Ectodermal cell (in vitro differentiated cells): Measurements from ENCODE around the gene LRP1B.

Experiments
- H3K27ac ChIP-seq: 2 replicates; pipeline ENCODE4 v1.7.0; 2013; ENCODE audit warnings: mild to moderate bottlenecking, low read depth, low read length; ENCODE audit not compliant: insufficient read depth, poor library complexity, severe bottlenecking
- H3K27me3 ChIP-seq: 2 replicates; pipeline ENCODE4 v1.7.0; 2013; ENCODE audit warnings: mild to moderate bottlenecking, low read length; ENCODE audit not compliant: insufficient read depth, control insufficient read depth, poor library complexity, severe bottlenecking
- H3K36me3 ChIP-seq: one replicate; pipeline ENCODE4 v1.7.0; 2013; ENCODE audit warnings: low read length; ENCODE audit not compliant: control insufficient read depth, insufficient read depth
- H3K4me1 ChIP-seq: one replicate; pipeline ENCODE4 v1.7.0; 2013; ENCODE audit warnings: low read length; ENCODE audit not compliant: control insufficient read depth, insufficient read depth
- H3K4me3 ChIP-seq: 2 replicates; pipeline ENCODE4 v1.7.0; 2013; ENCODE audit warnings: low read depth, low read length, control low read depth; ENCODE audit not compliant: insufficient read depth
- H3K9me3 ChIP-seq: 2 replicates; pipeline ENCODE4 v1.7.0; 2013; ENCODE audit warnings: mild to moderate bottlenecking, low read length, moderate library complexity; ENCODE audit not compliant: control insufficient read depth
- WGBS, 2 experiments: methylation state at CpG; one replicate each; pipeline ENCODE4 v1.1.7; 2013; ENCODE audit warnings: missing lambda C conversion rate in 2 of 2; 5-methylcytosine and 5-hydroxymethylcytosine counted together

The LRP1B gene

DNA sequence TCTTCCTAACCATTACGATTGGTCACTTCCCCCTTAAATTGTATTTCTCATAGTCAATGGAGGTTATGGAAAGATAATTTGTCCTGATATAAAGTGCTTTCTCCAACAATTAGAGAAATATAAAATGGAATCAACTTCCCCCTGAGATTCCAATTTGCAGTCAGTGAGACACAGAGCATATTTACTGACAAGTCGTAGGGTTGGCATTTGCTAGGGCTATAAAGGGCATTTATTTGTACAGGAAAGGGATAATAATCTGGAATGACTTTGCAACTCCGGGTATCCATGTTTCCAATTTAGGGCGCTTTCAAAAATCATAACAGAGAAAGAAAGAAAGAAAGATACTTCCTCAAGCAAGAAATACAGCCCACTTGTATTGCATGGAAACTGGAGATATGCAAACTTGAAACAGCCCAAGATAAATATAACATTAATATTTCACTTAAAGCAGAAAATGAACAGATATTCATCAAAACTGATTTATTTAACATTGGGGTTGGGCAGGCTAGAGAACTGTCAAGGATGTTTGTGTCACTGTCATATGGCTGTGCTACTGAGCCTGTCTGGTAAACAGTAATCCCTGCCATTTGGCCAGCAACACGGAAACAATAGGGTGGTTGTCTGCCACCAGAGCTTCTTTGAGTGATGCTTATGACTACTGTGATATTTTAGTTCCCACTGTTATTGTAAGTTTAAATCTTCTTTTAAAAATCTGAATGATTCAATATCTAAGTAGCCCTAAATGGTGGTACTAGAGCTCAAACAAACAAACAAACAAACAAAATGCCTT is 621.8 kb downstream of the LRP1B start:
- no peaks in the 10 kb centered on the region for H3K4me1 ChIP-seq
- H3K4me3 ChIP-seq: no peak overlapping the region
- no peaks in the 10 kb centered on the region for H3K36me3 ChIP-seq
- WGBS, 2 experiments: 70 to 91% methylated on average over 3 to 5 of the region's 5 CpGs
- no peaks in the 10 kb centered on the region for H3K27me3 ChIP-seq
- H3K27ac ChIP-seq: no peak overlapping the region
- H3K9me3 ChIP-seq: no peaks in the 10 kb centered on the region

DNA sequence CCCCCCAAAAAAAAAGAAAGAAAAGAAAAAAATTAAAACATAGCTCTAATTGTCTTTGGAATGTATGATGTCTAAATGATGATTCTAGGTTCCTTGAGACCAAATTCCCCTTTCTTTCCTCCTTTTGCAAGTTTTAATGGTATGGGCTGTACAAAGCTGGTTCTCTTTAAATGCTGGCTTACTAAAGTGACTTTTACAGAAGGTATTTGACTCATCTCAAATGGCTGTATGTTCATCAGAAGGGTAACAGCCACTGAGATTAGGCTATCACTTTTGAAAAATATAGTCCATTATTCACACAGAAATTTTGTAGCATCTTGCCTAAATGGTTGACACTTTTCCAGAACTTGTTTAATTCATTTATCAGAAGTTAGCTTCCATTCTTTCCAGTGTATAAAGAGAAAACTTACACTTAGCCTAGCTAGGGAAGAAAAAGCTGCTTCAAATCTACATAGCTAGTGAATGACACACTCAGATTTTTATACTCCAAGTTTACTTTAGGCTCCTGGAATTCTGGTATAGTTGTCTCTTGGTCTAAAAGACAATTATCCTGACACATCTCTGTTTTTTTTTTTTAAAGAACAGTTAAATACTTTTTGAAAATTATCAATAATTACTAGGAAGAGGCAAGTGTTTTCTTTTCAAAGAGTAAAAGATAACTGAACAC is 622.6 kb downstream of the LRP1B start:
- no peak overlapping the region for H3K4me3 ChIP-seq
- no peak overlapping the region for H3K27ac ChIP-seq

DNA sequence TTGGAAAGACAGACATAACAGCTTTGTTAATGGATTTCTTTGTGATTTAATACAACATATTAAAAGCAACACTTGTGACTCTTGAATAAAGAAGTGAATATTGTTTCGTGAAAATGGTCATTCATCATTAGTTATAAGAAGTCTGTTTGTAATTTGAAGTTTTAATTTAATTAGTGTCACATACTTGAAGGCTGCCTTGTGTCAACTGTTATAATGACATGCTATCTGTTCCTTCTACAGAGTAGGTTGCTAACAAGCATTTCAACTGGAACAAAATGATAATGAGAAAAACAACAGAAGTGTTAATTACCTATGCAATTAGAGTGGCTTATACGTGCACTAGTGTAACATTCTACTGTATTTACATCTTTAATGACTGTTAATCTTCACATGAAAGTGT is 624.7 kb downstream of the LRP1B start:
- Histone ChIP-seq H3K27me3 (no peaks in the 10 kb centered on the region), H3K27ac (no peak overlapping the region)
- WGBS, 2 experiments: 90 to 100% methylated on average over 1 to 2 of the region's 2 CpGs

More for the DNA sequence above, 622.6 kb downstream of the LRP1B start:
- H3K9me3 ChIP-seq: no peaks in the 10 kb centered on the region
- H3K4me1 ChIP-seq: no peaks in the 10 kb centered on the region
- no peaks in the 10 kb centered on the region for H3K27me3 ChIP-seq
- H3K36me3 ChIP-seq: no peaks in the 10 kb centered on the region

DNA sequence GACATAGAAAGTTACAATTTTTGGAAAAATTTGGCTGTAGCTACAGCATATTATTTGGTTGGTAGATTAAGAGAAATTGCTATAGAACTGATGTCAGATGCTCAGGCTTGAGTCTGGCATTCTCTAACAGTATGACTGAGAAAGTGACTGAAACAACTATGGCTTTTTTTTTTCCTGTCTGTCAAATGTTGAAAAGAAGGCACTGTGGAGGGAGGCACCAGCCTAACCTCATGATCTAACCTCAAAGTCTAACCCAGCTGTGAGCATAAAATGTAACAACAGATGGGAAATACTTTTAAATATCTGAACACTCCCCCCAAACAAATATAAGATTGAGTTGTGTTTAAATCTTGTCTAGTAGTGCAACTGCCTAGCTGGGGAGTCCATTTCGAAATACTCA is 629.1 kb downstream of the LRP1B start:
- WGBS, 2 experiments: 91% methylated on average over 1 of the region's 1 CpG; no CpG with 5 or more reads in 1 of the 2 experiments

More for the DNA sequence above, 624.7 kb downstream of the LRP1B start:
- no peaks in the 10 kb centered on the region for H3K4me1 ChIP-seq
- H3K9me3 ChIP-seq: no peaks in the 10 kb centered on the region
- no peak overlapping the region for H3K4me3 ChIP-seq
- H3K36me3 ChIP-seq: no peaks in the 10 kb centered on the region

DNA sequence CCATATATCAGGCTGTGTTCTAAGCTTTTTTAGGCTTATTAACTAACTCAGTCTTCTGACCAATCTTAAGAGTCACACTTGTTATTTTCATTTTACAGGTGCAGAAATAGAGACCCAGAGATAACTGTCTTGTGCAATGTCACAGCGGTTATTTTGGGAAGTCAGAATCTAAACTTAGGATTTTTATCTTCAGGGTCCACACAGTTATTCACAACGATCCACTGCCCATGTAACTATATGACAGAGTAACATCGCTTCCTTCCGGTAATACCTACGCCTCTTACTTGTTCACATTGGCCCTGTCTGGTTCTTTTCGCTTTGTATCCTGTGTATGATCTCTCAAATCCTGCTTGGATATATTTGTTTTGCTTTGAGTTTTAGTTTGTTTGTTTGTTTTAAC is 631.7 kb downstream of the LRP1B start:
- Histone ChIP-seq H3K9me3 (no peaks in the 10 kb centered on the region), H3K4me3 (no peak overlapping the region), H3K27me3 (no peaks in the 10 kb centered on the region), H3K27ac (no peak overlapping the region), H3K36me3 (no peaks in the 10 kb centered on the region), H3K4me1 (no peaks in the 10 kb centered on the region)
- WGBS, 2 experiments: 95 to 98% methylated on average over 5 to 6 of the region's 6 CpGs

More for the DNA sequence above, 629.1 kb downstream of the LRP1B start:
- Histone ChIP-seq H3K4me3 (no peak overlapping the region), H3K27me3 (no peaks in the 10 kb centered on the region), H3K27ac (no peak overlapping the region), H3K4me1 (no peaks in the 10 kb centered on the region), H3K9me3 (no peaks in the 10 kb centered on the region), H3K36me3 (no peaks in the 10 kb centered on the region)

DNA sequence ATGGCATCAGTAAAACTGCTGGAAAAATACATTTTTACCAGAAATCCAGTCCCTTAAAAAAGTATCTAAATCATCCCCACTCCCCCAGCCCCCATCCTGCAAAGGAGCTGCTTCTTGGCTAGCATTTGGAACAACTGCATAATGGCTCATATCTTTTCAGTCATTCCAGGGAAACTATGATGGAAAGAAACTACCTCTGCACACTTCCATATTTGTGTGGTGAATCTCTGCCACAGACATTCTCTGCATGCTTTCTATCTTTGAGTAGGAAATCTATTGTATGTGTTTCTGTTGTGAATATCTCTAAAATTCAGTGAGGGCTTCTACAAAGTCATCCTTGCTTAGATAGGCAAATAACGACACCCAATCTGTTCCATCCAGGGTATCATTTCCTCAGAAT is 632.3 kb downstream of the LRP1B start:
- no peak overlapping the region for H3K27ac ChIP-seq
- H3K9me3 ChIP-seq: no peaks in the 10 kb centered on the region
- no peak overlapping the region for H3K4me3 ChIP-seq
- WGBS, 2 experiments: 100% methylated on average over 1 of the region's 1 CpG; no CpG with 5 or more reads in 1 of the 2 experiments
- no peaks in the 10 kb centered on the region for H3K4me1 ChIP-seq
- H3K36me3 ChIP-seq: no peaks in the 10 kb centered on the region
- H3K27me3 ChIP-seq: no peaks in the 10 kb centered on the region

DNA sequence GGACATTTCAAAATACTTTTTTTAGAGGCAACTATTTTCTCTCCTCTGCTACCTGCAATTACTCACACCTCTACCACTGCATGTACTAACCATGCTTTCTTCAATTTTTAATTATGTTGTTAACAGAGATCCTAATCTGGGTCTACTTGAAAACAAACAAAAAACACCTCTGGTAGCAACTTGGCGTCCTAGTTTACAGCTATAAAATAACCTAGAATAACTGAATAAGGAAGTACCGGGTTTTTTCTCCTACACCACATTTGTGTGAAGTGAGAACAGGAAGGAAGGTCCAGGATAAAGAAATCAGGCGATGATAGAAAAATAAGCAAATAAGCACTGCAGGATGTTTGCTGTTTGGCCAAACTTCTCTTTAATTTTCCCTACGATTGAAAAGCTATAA is 633.5 kb downstream of the LRP1B start:
- Histone ChIP-seq H3K9me3 (no peaks in the 10 kb centered on the region), H3K36me3 (no peaks in the 10 kb centered on the region), H3K4me1 (no peaks in the 10 kb centered on the region), H3K4me3 (no peak overlapping the region), H3K27ac (no peak overlapping the region), H3K27me3 (no peaks in the 10 kb centered on the region)
- WGBS, 2 experiments: 98 to 99% methylated on average over 3 to 4 of the region's 4 CpGs

DNA sequence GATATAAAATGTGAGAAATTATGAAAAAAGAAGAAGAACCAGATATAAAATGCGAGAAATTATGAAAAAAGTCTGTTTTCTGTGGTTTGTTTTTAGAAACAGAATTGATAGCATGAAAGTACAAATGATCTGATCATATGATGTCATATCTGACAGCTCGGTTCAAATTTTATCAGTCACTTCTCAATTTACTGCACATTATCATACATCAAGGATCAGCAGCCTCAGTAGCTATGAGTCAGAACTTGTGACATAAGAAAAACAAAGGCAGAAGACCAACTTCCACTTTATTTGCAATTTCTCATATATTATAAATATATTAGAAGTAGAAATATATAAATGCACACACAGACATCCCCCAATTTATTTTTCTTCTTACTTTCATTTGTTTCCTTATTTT is 634.0 kb downstream of the LRP1B start:
- Histone ChIP-seq H3K27ac (no peak overlapping the region), H3K4me3 (no peak overlapping the region), H3K27me3 (no peaks in the 10 kb centered on the region), H3K9me3 (no peaks in the 10 kb centered on the region), H3K4me1 (no peaks in the 10 kb centered on the region), H3K36me3 (no peaks in the 10 kb centered on the region)
- 92 to 95% methylated on average over 2 of the region's 2 CpGs for WGBS, 2 experiments

DNA sequence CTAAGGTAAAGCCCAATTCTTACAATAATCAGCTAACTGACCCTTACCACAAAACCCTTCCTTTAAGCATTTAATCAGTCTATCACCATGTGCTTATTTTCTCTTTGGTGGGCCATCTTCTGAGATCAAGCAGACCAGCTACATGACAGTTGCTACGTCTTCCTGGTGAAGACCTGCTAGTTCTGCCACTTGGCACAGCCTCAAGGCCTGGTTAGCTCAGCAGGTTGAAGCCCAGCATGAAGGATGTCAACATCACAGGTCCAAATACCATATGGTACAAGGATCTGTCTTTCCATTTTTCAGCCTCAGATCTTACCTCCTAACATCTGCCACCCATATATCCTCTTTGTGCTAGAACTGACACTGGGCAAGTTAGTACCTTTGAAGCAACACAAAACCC is 636.9 kb downstream of the LRP1B start:
- Histone ChIP-seq H3K9me3 (no peaks in the 10 kb centered on the region), H3K27me3 (no peaks in the 10 kb centered on the region), H3K36me3 (no peaks in the 10 kb centered on the region), H3K27ac (no peak overlapping the region), H3K4me3 (no peak overlapping the region), H3K4me1 (no peaks in the 10 kb centered on the region)
- 84 to 92% methylated on average over 1 of the region's 1 CpG for WGBS, 2 experiments

DNA sequence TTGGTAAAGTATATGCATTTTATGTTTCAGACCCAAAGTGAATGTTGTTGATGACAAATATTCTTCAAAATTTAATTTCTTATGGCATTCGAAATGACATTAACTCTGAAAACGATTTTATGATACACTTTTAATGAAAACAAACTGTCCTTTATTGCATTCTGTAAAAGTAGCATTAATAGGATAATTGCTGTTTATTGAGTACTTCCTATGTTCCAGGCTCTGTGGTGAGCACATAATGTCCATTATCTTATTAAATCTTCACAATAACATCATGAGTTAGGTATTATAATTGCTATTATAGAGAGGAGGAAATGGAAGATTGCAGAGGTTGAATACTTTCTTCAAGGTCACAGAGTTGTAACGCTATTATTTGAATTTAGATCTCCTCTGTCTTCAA is 638.0 kb downstream of the LRP1B start:
- WGBS, 2 experiments: 100% methylated on average over 1 to 3 of the region's 3 CpGs
- Histone ChIP-seq H3K27ac (no peak overlapping the region), H3K36me3 (no peaks in the 10 kb centered on the region), H3K4me1 (no peaks in the 10 kb centered on the region), H3K9me3 (no peaks in the 10 kb centered on the region), H3K27me3 (no peaks in the 10 kb centered on the region), H3K4me3 (no peak overlapping the region)
